ENCODE data around the gene FAM187B.

GRCh38 chr19:35265900-35266519 is 37.5 kb upstream of the FAM187B start:
- TF ChIP-seq CTCF (conservative IDR thresholded peaks at IDR 0.05; ENCODE audit: low read depth, low read length) (no peak), EZH2 (IDR thresholded peaks at IDR 0.05; ENCODE audit: borderline replicate concordance, low read depth, low read length, poor library complexity, severe bottlenecking) (no peak)

All from A673 (cell line).